Peyer's patch (tissue), 4 donors: Measurements from ENCODE around the gene PRMT9. TPM values are rescaled to one million over a fixed set of nuclear protein-coding genes. Genes with fewer than 3 reads are reported as not detected.
A peak's percentile ranks its signal among the peaks of the same experiment; 100 is the strongest.

ENCODE experiments used
- DNase-seq, 3 donors: peaks; one replicate each; pipeline ENCODE4 v3.0.0-alpha.2; 2017 to 2019
- H3K27ac ChIP-seq, 4 donors: fragments of 200-600 bp; sonication (generic); one replicate each; pipeline ENCODE4 v1.5.1; 2016 to 2019
- H3K27me3 ChIP-seq, 2 donors: fragments of 200-600 bp; sonication (generic); one replicate each; pipeline ENCODE4 v1.5.1; 2019
- H3K36me3 ChIP-seq, 3 donors: fragments of 200-600 bp; sonication (generic); one replicate each; pipeline ENCODE4 v1.5.1; 2016 to 2019
- H3K4me1 ChIP-seq, 4 donors: fragments of 200-600 bp; sonication (generic); one replicate each; pipeline ENCODE4 v1.5.1; 2016 to 2019
- H3K4me3 ChIP-seq, 4 donors: fragments of 200-600 bp; sonication (generic); 1 replicate in 3 of 4; 2 replicates in 1 of 4; pipeline ENCODE4 v1.5.1; 2016 to 2019; ENCODE audit warnings: mild to moderate bottlenecking in 1 of 4
- H3K9me3 ChIP-seq, 4 donors: fragments of 200-600 bp; sonication (generic); one replicate each; pipeline ENCODE4 v1.5.1; 2016 to 2019; ENCODE audit warnings: mild to moderate bottlenecking in 1 of 4
- CTCF ChIP-seq, 6 experiments: fragments of 450-650 bp in 4 of 6; fragments of 200-600 bp in 2 of 6; sonication (generic) in 1 of 6; IDR thresholded peaks; one replicate each; pipeline ENCODE4 v1.5.1; 2017 to 2019; ENCODE audit warnings: antibody characterized with exemption in 6 of 6, mild to moderate bottlenecking in 3 of 6, moderate library complexity in 1 of 6
- POLR2A ChIP-seq, 2 donors: fragments of 450-650 bp; IDR thresholded peaks; one replicate each; pipeline ENCODE4 v1.5.1; 2017; ENCODE audit warnings: antibody characterized with exemption in 2 of 2, mild to moderate bottlenecking in 2 of 2, moderate library complexity in 2 of 2
- total RNA-seq, 4 donors: library from RNA; depleted of rRNA; stranded (reverse); fragments of >200 nt; gene quantifications; one replicate each; pipeline ENCODE4 v1.1.0, GENCODE V29; 2016

The PRMT9 gene
- total RNA-seq: 1 to 10 TPM; 5.4 to 9.9 (median 7.8) TPM

- DNase-seq: peak; percentile 88 to 95 (median 92)
- Histone ChIP-seq H3K27me3 (no peaks in the 10 kb centered on the region), H3K4me3 (peak within 1 kb of the TSS; percentile 65 to 80 (median 76))
Observed at GRCh38 chr4:147683717-147684700, at the start of gene PRMT9. Gene PRMT9, minus strand, starts transcription at chr4:147684163. Its CDS starts 176 bp downstream, at chr4:147683987.

GRCh38 chr4:147732518-147733235 lies 48.7 kb upstream of the PRMT9 start:
- peak in 2 of 3 donors; percentile 48 to 60 for DNase-seq
- Histone ChIP-seq H3K4me3 (peak overlapping the region; percentile 68 to 84 (median 79)), H3K4me1 (peaks cover 3 to 8% (median 6%) of the 10 kb centered on the region in 4 donors), H3K9me3 (no peaks in the 10 kb centered on the region), H3K27me3 (no peaks in the 10 kb centered on the region), H3K27ac (peak overlapping the region; percentile 69 to 92 (median 82)), H3K36me3 (no peaks in the 10 kb centered on the region)
- TF ChIP-seq CTCF (IDR thresholded peaks at IDR 0.05): no peak
- no peak for TF ChIP-seq POLR2A (IDR thresholded peaks at IDR 0.05)

More at GRCh38 chr4:147683717-147684700, at the start of gene PRMT9:
- Histone ChIP-seq H3K4me1 (peaks cover 0 to 8% (median 0%) of the 10 kb centered on the region in 4 donors), H3K36me3 (peaks cover 0 to 4% (median 0%) of the 10 kb centered on the region in 3 donors), H3K27ac (peak within 1 kb of the TSS; percentile 80 to 87 (median 86)), H3K9me3 (no peaks in the 10 kb centered on the region)
- TF ChIP-seq CTCF (IDR thresholded peaks at IDR 0.05) (no peak), POLR2A (IDR thresholded peaks at IDR 0.05) (peak; percentile 43 to 63)

GRCh38 chr4:147731580-147732517 lies 47.9 kb upstream of the PRMT9 start, which contains the start of gene ARHGAP10:
Gene ARHGAP10, plus strand, starts transcription at chr4:147732088. Its CDS starts 214 bp downstream, at chr4:147732302.
- no peaks in the 10 kb centered on the region for H3K27me3 ChIP-seq
- DNase-seq: peak; percentile 32 to 77 (median 74)
- H3K4me1 ChIP-seq: peaks cover 3 to 8% (median 6%) of the 10 kb centered on the region in 4 donors
- H3K9me3 ChIP-seq: no peaks in the 10 kb centered on the region
- peak within 1 kb of the TSS; percentile 68 to 84 (median 79) for H3K4me3 ChIP-seq
- peak within 1 kb of the TSS; percentile 69 to 92 (median 82) for H3K27ac ChIP-seq
- H3K36me3 ChIP-seq: no peaks in the 10 kb centered on the region
- TF ChIP-seq CTCF (IDR thresholded peaks at IDR 0.05): no peak
- TF ChIP-seq POLR2A (IDR thresholded peaks at IDR 0.05): no peak

GRCh38 chr4:147730333-147730732 lies 46.4 kb upstream of the PRMT9 start:
- H3K36me3 ChIP-seq: no peaks in the 10 kb centered on the region
- peaks cover 3 to 8% (median 6%) of the 10 kb centered on the region in 4 donors for H3K4me1 ChIP-seq
- no peak overlapping the region for H3K4me3 ChIP-seq
- no peak overlapping the region for H3K27ac ChIP-seq
- TF ChIP-seq POLR2A (IDR thresholded peaks at IDR 0.05) (no peak), CTCF (IDR thresholded peaks at IDR 0.05) (no peak)
- no peak for DNase-seq
- no peaks in the 10 kb centered on the region for H3K27me3 ChIP-seq
- H3K9me3 ChIP-seq: no peaks in the 10 kb centered on the region
